HT-29 (cell line): ENCODE measurements around the gene UTP4. TPM values are rescaled to one million over a fixed set of nuclear protein-coding genes. Genes with fewer than 3 reads are reported as not detected.
A peak's percentile ranks its signal among the peaks of the same experiment; 100 is the strongest.
"Not testable (repeated sequence)": the region's sequence is repeated elsewhere in the genome, so short reads cannot be mapped to it uniquely, and the experiment has no call there.

Source experiments
- DNase-seq: peaks from one replicate; pipeline ENCODE4 v3.0.0-alpha.2; 2015; ENCODE audit warnings: low spot score
- total RNA-seq: library from RNA; depleted of rRNA; stranded (reverse); fragments of >200 nt; shearing (Covaris generic); gene quantifications from 2 replicates; pipeline ENCODE4 v1.2.3, GENCODE V29; 2014

The UTP4 gene
- total RNA-seq, 1 experiment from 2014 or later = 27.2 TPM

GRCh38 chr16:69131167-69131838 is 1.1 kb upstream of the UTP4 start:
- peak; percentile 23 for DNase-seq

- peak; percentile 83 for DNase-seq
Observed at GRCh38 chr16:69131839-69132423, 518 bp upstream of the UTP4 start.

DNA sequence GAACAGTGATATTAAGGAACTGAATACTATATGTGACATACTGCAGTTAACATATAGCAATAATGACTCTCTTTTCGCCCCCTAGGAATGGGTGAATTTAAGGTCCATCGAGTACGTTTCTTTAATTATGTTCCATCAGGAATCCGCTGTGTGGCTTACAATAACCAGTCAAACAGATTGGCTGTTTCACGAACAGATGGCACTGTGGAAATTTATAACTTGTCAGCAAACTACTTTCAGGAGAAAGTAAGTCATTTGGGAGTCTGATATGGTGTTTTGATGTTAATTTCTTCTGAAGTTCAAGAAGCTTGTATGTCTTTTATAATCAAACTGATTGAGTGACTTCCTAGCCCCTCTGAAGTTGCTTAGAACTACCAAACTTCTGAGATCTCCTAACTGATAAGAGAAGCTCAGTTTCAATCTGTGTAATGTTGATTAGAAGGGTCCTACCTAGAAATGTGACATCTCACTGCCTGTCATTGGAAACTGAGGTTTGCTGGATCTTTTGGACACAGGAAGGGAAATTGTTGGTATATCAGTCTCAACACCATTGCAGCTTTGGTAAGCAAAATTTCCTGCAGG is 1.0 kb downstream of the UTP4 start:
- DNase-seq = no peak

GRCh38 chr16:69138608-69139007 is 6.2 kb downstream of the UTP4 start:
- no peak for DNase-seq

GRCh38 chr16:69139464-69139863 is 7.0 kb downstream of the UTP4 start:
- not testable (repeated sequence) for DNase-seq

DNA sequence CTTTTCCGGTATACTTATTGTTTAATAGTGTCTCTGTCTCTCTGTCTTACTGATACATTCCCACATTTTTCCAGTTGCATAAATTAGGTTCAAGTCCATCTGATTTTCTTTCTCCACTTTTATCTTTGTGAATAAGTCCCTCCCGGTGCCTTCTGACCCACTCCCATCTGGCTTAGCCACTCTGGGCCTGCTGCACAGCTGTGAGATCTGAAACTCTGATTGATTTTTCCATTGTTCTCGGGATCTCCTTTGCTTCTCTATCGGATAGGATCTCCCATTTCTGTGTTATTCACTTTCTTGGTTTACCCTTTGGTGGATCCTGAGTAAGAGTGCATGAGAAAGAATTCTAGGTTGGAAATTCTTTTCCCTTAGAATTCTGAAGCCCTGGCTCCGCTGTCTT is 8.6 kb downstream of the UTP4 start:
- no peak for DNase-seq

DNA sequence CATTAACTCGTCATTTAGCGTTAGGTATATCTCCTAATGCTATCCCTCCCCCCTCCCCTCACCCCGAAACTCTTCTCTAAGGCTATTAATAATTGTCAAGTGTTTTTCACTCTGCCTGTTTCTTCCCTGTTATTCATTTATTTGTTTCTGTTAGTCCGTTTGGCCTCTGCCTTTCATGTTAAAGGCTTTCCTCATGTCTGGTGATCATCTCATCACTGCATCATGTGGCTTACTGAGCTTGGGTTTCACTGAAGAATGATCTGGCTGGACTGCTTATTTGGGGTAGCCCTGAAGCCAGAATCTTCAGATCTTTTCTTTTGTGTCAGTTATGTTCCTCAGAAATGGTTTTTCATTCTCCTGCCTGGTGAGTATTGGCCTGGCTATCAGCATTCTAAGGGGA is 9.5 kb downstream of the UTP4 start:
- DNase-seq = no peak

GRCh38 chr16:69143116-69143515 is 10.7 kb downstream of the UTP4 start:
- peak; percentile 25 for DNase-seq

GRCh38 chr16:69145658-69146057 is 13.2 kb downstream of the UTP4 start:
- no peak for DNase-seq

DNA sequence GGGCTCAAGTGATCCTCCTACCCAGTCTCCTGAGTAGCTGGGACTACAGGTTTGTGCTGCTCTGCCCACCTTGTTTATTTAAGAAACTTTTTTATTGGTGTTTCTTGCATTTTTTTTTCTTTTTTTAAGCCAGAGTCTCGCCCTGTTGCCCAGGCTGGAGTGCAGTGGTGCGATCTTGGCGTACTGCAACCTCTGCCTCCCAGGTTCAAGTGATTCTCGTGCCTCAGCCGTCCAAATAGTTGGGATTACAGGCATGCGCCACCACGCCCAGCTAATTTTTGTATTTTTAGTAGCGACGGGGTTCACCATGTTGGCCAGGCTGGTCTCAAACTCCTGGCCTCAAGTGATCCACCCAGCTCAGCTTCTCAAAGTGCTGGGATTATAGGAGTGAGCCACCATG is 17.2 kb downstream of the UTP4 start:
- DNase-seq = not testable (repeated sequence)

GRCh38 chr16:69150146-69150865 is 17.9 kb downstream of the UTP4 start:
- peak; percentile 82 for DNase-seq

DNA sequence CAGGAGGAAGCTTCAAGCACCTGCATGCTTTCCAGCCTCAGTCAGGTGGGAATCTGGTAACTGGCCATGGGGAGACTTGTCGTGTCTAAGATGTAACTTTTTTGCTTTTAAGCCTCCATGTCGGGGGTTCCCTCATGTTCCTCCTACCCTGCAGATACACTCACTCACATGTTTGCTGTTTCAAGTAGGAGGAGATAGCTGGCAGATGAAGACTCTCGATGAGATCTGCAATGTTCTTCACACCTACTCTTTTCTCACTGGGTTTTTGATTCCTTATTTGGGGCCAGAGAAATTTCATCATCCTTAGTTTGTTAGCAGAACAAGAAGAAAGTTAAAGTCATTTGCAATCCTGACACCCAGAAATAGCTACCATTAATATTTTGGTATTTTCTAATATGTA is 24.7 kb downstream of the UTP4 start:
- DNase-seq = no peak

- no peak for DNase-seq
Observed at GRCh38 chr16:69160192-69160591, 27.7 kb downstream of the UTP4 start.

- DNase-seq = no peak
Observed at GRCh38 chr16:69165584-69165983, 33.1 kb downstream of the UTP4 start.

- DNase-seq = no peak
Observed at GRCh38 chr16:69166221-69166833, 33.9 kb downstream of the UTP4 start.

- no peak for DNase-seq
Observed at GRCh38 chr16:69166946-69167930, 34.8 kb downstream of the UTP4 start.

DNA sequence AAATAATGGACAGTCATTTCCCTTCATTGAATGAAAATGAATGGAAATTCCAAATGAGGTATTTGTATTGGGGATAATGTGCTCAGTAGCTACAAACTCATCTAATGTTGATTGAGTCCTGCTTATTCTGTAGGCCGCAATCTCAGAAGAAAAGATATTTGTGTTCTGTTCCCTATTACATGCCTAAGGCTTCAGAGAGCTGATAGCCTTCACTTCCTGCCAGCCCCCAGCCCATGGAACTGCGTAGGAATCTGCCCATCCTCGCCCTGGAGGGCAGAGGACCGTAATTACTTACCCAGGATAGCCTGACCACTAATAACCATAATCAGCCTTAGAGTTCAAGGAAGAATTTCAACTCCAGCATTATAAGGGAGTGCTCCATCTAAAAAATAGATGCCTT is 36.6 kb downstream of the UTP4 start:
- no peak for DNase-seq

DNA sequence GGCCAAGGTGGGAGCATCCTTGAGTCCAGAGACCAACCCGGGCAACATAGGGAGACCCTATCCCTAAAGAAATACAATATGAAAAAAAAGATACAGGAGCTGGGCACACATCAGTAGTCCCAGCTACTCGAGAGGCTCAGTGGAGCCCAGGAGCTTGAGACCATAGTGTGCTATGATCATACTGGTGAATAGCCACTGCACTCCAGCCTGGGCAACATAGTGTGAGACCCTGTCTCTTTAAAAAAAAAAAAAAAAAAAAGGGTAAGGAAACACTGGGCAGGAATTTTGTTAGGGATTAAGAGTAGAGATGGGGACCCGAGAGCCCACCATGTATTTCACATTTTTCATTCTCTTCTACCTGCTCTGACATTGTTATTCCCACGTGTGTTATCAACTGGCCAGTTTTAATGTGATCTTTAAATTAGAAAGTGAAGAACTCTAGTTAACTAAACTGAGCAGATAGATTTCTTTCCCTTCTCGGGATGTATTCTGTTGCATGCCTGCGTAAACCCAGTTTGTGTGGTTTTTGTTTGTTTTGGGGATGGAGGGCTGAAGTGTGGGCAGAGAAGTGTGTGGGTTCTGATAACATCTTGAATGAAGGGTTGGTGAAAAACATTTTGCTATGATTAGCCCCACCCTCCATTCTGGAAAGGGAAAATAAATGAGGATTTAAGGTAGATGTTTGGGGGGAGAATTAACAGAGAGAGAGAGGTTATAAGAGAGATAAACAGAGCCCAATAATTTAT is 37.3 kb downstream of the UTP4 start:
- no peak for DNase-seq

GRCh38 chr16:69171325-69172084 is 39.1 kb downstream of the UTP4 start:
- DNase-seq = no peak
